Testis (tissue), 3 donors: ENCODE data around the gene DNAJC5. TPM values are rescaled to one million over a fixed set of nuclear protein-coding genes. Genes with fewer than 3 reads are reported as not detected.

Experiments
- DNase-seq: peaks from one replicate; pipeline ENCODE4 v3.0.0-alpha.2; 2019
- H3K27ac ChIP-seq, 2 donors: fragments of 200-600 bp; sonication (generic); one replicate each; pipeline ENCODE4 v1.5.1; 2019
- H3K27me3 ChIP-seq: fragments of 200-600 bp; sonication (generic); one replicate; pipeline ENCODE4 v1.5.1; 2019
- H3K36me3 ChIP-seq: fragments of 200-600 bp; sonication (generic); one replicate; pipeline ENCODE4 v1.5.1; 2017; ENCODE audit warnings: low read depth; ENCODE audit errors: missing control alignments
- H3K4me1 ChIP-seq: fragments of 200-600 bp; sonication (generic); one replicate; pipeline ENCODE4 v1.5.1; 2019
- H3K4me3 ChIP-seq, 2 donors: fragments of 200-600 bp; sonication (generic); one replicate each; pipeline ENCODE4 v1.5.1; 2017 to 2019
- H3K9me3 ChIP-seq: fragments of 200-600 bp; sonication (generic); one replicate; pipeline ENCODE4 v1.5.1; 2017
- POLR2A ChIP-seq: fragments of 450-650 bp; IDR thresholded peaks from one replicate; pipeline ENCODE4 v1.6.1; 2017; ENCODE audit warnings: antibody characterized with exemption, mild to moderate bottlenecking, moderate library complexity
- WGBS, 2 donors: methylation state at CpG; one replicate each; pipeline ENCODE4 v1.1.5; 2018; 5-methylcytosine and 5-hydroxymethylcytosine counted together
- intact Hi-C: fragments of 100-400 bp; cut with DNase I; formaldehyde crosslinking; loops from one replicate; pipeline ENCODE4 v1.15.1; 2023; ENCODE audit warnings: low total_unique reads
- polyA plus RNA-seq: library from polyadenylated mRNA; stranded (reverse); fragments of 350-450 nt; fragmentation: Illumina TruSeq; extraction: RNeasy Lipid Tissue Mini Kit (QIAGEN cat#74804); gene quantifications from one replicate; pipeline ENCODE4 v1.2.3, GENCODE V29; 2014; ENCODE audit warnings: low read depth, low replicate concordance; ENCODE audit not compliant: insufficient read depth
- total RNA-seq, 2 donors: library from RNA; depleted of rRNA; stranded (reverse); fragments of >200 nt; gene quantifications; one replicate each; pipeline ENCODE4 v1.2.3, GENCODE V29; 2016
- TF ChIP-seq, protein P1 (sequence below), 3 experiments: fragments of 450-650 bp in 2 of 3; fragments of 200-600 bp in 1 of 3; sonication (generic) in 1 of 3; IDR thresholded peaks; one replicate each; pipeline ENCODE4 v1.5.1; 2016 to 2019; ENCODE audit warnings: antibody characterized with exemption in 3 of 3, mild to moderate bottlenecking in 2 of 3, moderate library complexity in 1 of 3

The DNAJC5 gene
- total and polyA plus RNA-seq, 3 donors from 2014 or later, result 35.6 to 64.8 (median 58.2) TPM

DNA sequence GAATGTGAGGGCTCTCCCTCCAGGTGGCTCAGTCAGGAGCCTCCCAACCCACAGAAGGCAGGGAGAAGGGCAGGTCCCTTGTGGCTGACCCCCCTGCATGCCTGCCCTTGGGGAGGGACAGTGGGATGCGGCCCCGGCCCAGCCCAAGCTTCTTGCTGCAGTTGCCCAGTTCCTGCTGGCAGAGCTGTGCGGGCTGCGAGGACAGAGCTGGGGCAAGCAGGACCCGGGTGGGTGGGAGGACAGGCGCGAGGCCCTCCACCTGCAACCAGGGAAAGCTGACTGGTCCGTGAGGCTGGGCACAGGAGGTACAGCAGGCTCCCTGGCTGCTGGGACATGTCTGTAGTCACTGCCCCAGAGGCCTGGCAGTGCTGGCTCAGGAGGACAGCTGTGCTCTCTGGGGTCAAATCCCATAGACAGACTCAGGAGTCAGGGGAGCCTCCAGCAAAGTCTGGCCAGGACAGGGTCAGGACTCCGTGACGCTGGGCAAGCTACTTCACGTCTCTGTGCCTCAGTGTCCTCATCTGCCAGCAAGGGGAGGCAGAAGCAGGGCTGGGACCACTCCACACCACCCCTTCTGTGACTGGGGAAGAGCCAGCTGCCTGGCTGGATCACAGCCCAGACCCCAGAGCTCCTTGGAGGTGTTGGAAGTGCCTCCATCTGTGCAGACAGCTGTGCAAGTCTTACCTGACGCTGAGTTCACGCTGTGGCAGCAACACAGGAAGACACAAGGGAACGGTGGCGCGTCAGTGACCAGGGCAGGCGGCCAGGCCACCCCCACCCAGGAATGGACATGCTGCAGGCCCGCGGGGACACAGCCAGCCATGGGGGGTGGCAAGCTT is 48.3 kb downstream of the DNAJC5 start:
- Histone ChIP-seq H3K4me3 (no peak overlapping the region), H3K36me3 (no peaks in the 10 kb centered on the region), H3K27ac (peak overlapping the region; percentile 22 to 55), H3K9me3 (no peaks in the 10 kb centered on the region), H3K4me1 (peaks cover 16% of the 10 kb centered on the region), H3K27me3 (no peaks in the 10 kb centered on the region)
- no peak for TF ChIP-seq POLR2A
- TF ChIP-seq, protein P1, sequence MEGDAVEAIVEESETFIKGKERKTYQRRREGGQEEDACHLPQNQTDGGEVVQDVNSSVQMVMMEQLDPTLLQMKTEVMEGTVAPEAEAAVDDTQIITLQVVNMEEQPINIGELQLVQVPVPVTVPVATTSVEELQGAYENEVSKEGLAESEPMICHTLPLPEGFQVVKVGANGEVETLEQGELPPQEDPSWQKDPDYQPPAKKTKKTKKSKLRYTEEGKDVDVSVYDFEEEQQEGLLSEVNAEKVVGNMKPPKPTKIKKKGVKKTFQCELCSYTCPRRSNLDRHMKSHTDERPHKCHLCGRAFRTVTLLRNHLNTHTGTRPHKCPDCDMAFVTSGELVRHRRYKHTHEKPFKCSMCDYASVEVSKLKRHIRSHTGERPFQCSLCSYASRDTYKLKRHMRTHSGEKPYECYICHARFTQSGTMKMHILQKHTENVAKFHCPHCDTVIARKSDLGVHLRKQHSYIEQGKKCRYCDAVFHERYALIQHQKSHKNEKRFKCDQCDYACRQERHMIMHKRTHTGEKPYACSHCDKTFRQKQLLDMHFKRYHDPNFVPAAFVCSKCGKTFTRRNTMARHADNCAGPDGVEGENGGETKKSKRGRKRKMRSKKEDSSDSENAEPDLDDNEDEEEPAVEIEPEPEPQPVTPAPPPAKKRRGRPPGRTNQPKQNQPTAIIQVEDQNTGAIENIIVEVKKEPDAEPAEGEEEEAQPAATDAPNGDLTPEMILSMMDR (IDR thresholded peaks at IDR 0.05), result no peak
- DNase-seq, result no peak
- 65 to 74% methylated on average over 4 to 19 of the region's 19 CpGs for WGBS, 2 donors
- intact Hi-C loops, result no loop called here

DNA sequence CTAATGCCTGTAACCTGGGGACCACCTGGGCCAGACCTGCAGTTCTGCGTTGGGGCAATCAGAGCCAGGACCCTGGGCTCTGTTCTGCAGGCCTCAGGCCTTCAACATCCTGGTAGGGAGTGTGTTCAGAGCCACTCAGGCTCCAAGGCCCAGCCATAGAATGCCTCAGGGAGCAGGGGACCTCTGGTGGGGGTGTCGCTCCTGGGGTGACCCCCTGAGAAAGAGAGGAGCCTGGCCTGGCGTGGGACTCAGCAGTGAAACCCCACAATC is 48.8 kb downstream of the DNAJC5 start:
- H3K36me3 ChIP-seq, result no peaks in the 10 kb centered on the region
- no peak overlapping the region for H3K27ac ChIP-seq
- TF ChIP-seq, protein P1 (IDR thresholded peaks at IDR 0.05), result no peak
- no peak for TF ChIP-seq POLR2A
- no peak overlapping the region for H3K4me3 ChIP-seq
- H3K4me1 ChIP-seq, result peaks cover 20% of the 10 kb centered on the region
- intact Hi-C loops, result no loop called here
- DNase-seq, result no peak
- H3K9me3 ChIP-seq, result no peaks in the 10 kb centered on the region
- no peaks in the 10 kb centered on the region for H3K27me3 ChIP-seq
- WGBS, 2 donors, result 100% methylated on average over 2 of the region's 3 CpGs; no CpG with 5 or more reads in 1 of the 2 donors

DNA sequence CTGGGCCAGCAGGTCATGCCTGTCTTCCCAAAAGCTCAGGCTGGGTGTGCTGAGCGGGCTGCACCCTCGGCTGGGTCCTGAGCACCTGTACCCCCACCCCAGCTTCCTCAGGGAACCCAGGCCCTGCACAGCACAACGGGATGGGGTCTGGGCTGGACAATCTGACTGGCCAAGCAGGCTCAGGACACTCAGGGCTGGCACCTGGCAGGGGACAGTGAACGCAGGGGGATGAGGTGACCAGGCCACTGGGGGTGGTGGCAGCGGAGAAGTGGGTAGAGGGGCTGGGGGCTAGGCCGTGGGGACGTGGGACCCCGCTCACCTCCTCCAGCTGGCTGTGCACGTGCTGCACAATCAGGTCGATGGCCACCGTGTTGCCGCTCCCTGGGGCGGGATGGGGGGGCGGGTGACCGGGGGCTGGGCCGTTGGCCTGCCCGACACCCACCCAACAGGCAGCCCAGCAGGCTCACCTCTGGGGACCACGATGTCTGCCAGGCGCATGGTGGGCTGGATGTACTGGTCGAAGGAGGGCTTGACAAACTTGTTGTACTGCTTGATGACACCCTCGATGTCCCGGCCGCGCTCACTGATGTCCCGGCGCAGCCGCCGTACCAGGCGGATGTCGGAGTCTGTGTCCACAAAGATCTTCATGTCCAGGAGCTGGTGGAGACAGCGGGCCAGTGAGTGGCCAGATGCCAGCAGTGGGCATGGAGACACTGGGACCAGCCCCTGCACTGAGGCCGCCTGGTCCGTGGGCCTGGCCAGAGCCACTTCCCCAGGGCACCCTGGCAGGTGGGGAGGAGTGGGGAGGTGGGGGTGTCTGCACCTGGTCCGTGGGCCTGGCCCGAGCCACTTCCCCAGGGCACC is 49.4 kb downstream of the DNAJC5 start:
- Histone ChIP-seq H3K4me1 (peaks cover 26% of the 10 kb centered on the region), H3K27ac (no peak overlapping the region), H3K27me3 (no peaks in the 10 kb centered on the region), H3K36me3 (no peaks in the 10 kb centered on the region), H3K4me3 (no peak overlapping the region), H3K9me3 (no peaks in the 10 kb centered on the region)
- TF ChIP-seq, protein P1 (IDR thresholded peaks at IDR 0.05), result no peak
- TF ChIP-seq POLR2A, result no peak
- DNase-seq, result no peak
- intact Hi-C loops, result no loop called here
- 92% methylated on average over 32 to 33 of the region's 35 CpGs for WGBS, 2 donors

DNA sequence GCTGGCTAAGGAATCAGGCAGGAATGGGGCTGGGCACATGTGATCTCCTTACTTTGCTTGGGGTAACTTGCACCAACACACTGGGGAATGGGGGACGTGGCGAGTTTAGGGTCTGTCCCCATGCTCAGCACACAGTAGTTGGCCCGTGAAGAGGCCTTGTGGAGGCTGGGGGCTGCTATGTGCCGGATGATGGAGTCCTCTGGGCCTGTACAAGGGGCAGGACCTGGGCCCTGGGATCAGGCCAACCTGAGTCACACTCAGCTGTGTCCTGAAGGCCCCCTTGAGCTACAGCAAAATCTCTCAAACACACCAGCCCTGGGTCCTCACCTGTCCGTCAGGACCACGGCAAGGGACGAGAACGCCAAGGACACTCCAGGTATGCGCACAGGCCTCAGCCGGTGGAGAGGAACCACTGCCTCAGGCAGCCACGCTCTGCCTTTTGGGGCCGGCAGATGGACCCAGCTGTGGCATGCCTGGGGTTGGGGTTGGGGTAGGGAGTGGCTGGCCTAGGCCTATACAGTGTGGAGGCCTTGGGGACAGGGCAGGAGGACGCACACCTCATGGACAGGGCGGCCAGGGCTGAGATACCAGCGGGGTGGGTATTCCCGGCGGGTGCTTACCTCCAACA is 50.2 kb downstream of the DNAJC5 start:
- Histone ChIP-seq H3K27me3 (no peaks in the 10 kb centered on the region), H3K9me3 (no peaks in the 10 kb centered on the region), H3K4me3 (no peak overlapping the region), H3K4me1 (peaks cover 34% of the 10 kb centered on the region), H3K36me3 (no peaks in the 10 kb centered on the region), H3K27ac (no peak overlapping the region)
- DNase-seq, result no peak
- WGBS, 2 donors, result 83% methylated on average over 7 to 16 of the region's 17 CpGs
- TF ChIP-seq, protein P1 (IDR thresholded peaks at IDR 0.05), result no peak
- no peak for TF ChIP-seq POLR2A
- intact Hi-C loops, result no loop called here
